NB4 (cell line): Measurements from ENCODE around the gene TBC1D4.

Experiments used
- CTCF ChIP-seq: IDR thresholded peaks from one replicate; pipeline ENCODE4 v1.5.1; 2012; ENCODE audit warnings: low read depth, low read length
- MAX ChIP-seq: IDR thresholded peaks from 2 replicates; pipeline ENCODE4 v1.6.1; 2011; ENCODE audit warnings: low read depth, low read length
- MYC ChIP-seq: IDR thresholded peaks from 2 replicates; pipeline ENCODE4 v1.6.1; 2011; ENCODE audit warnings: low read depth, low read length
- POLR2A ChIP-seq: IDR thresholded peaks from 2 replicates; pipeline ENCODE4 v1.6.1; 2011; ENCODE audit warnings: mild to moderate bottlenecking; ENCODE audit not compliant: insufficient read length; ENCODE audit errors: extremely low read depth

GRCh38 chr13:75347925-75348324, 134.0 kb downstream of the TBC1D4 start:
- TF ChIP-seq POLR2A (no peak), CTCF (no peak), MAX (no peak), MYC (no peak)
